Right cardiac atrium (tissue), 5 donors: ENCODE measurements around the gene MLLT6. TPM values are rescaled to one million over a fixed set of nuclear protein-coding genes. Genes with fewer than 3 reads are reported as not detected.

Experiments used
- ATAC-seq, 2 donors: fragments of 200-7000 bp; cut with Tn5 transposase; one replicate each; pipeline versions ENCODE4 v1.8.0 to v1.9.1; 2020; ENCODE audit warnings: moderate library complexity in 2 of 2, mild to moderate bottlenecking in 1 of 2
- DNase-seq, 3 donors: peaks; one replicate each; pipeline ENCODE4 v3.0.0-alpha.2; 2020
- H3K27ac ChIP-seq: one replicate; pipeline ENCODE4 v1.5.1; 2013; ENCODE audit warnings: mild to moderate bottlenecking, low read length, control low read depth, moderate library complexity
- H3K27me3 ChIP-seq: one replicate; pipeline ENCODE4 v1.6.1; 2013; ENCODE audit not compliant: control insufficient read depth, insufficient read depth
- H3K4me1 ChIP-seq: one replicate; pipeline ENCODE4 v1.6.1; 2013; ENCODE audit warnings: low read length; ENCODE audit not compliant: control insufficient read depth, insufficient read depth
- H3K4me3 ChIP-seq: one replicate; pipeline ENCODE4 v1.5.1; 2013; ENCODE audit warnings: low read length, control low read depth
- H3K9me3 ChIP-seq: one replicate; pipeline ENCODE4 v1.6.1; 2013; ENCODE audit warnings: low read length; ENCODE audit not compliant: control insufficient read depth
- WGBS: extraction: QIAGEN DNeasy Blood & Tissue Kit; methylation state at CpG from one replicate; pipeline ENCODE4 v1.1.7; 2013; 5-methylcytosine and 5-hydroxymethylcytosine counted together
- intact Hi-C, 4 donors: fragments of 100-400 bp; cut with DNase I; formaldehyde crosslinking; loops; one replicate each; pipeline versions ENCODE4 v1.11.0 to v1.14.0; 2022 to 2023
- long read RNA-seq, 4 donors: library from polyadenylated mRNA; unstranded; transcript quantifications; one replicate each; pipeline ENCODE4 v2.0.0, GENCODE V29; 2020 to 2021
- polyA plus RNA-seq: library from polyadenylated mRNA; stranded (reverse); fragments of 200-250 nt; gene quantifications from one replicate; pipeline ENCODE4 v1.2.3, GENCODE V29; 2013
- total RNA-seq, 4 donors: library from RNA; stranded (reverse); fragmentation: NEBNext Ultra II Directional; extraction: Animal tissue kit (Norgen Biotek cat#: 25700); gene quantifications; one replicate each; pipeline ENCODE4 v1.2.1, GENCODE V29; 2021
- donor health status: healthy with polysubstance abuse.
- donor health status: DM: no; HTN: yes; CAD: no.
- donor health status: DM: no; HTN: no; CAD: no.
- donor health status: DM: no; HTN: yes; CAD: no; lungs with severe emphysema.
- donor health status: DM: yes; HTN: yes; CAD: no.

Gene MLLT6
- 100 to 1,000 TPM in 2 of 4 donors, 10 to 100 TPM in 2; 80.7 to 108 (median 94.2) TPM for total RNA-seq
- polyA plus RNA-seq = 81.2 TPM
- long read RNA-seq, donor 1, transcript MLLT6-205 (1 exons, 2,937 nt) = major isoform, 45 of 89 reads
- long read RNA-seq, donor 1, partial matches to known transcripts = 28 of 89 reads
- long read RNA-seq, donor 1, other reads (novel, unspliced or antisense) = 14 of 89 reads
- long read RNA-seq, donor 2, transcript MLLT6-205 (1 exons, 2,937 nt) = major isoform, 18 of 38 reads
- long read RNA-seq, donor 2, partial matches to known transcripts = 11 of 38 reads
- long read RNA-seq, donor 2, other reads (novel, unspliced or antisense) = 8 of 38 reads
- long read RNA-seq, donor 3, transcript MLLT6-205 (1 exons, 2,937 nt) = major isoform, 64 of 125 reads
- long read RNA-seq, donor 3, partial matches to known transcripts = 12 of 125 reads
- long read RNA-seq, donor 3, other reads (novel, unspliced or antisense) = 49 of 125 reads
- long read RNA-seq, donor 4, transcript MLLT6-205 (1 exons, 2,937 nt) = major isoform, 14 of 49 reads
- long read RNA-seq, donor 4, partial matches to known transcripts = 17 of 49 reads
- long read RNA-seq, donor 4, other reads (novel, unspliced or antisense) = 17 of 49 reads

- Histone ChIP-seq H3K4me3 (peak within 1 kb of the TSS; percentile 97), H3K27ac (peak within 1 kb of the TSS; percentile 95), H3K27me3 (no peaks in the 10 kb centered on the region), H3K4me1 (peaks cover 7% of the 10 kb centered on the region), H3K9me3 (no peaks in the 10 kb centered on the region)
- intact Hi-C loops = loop anchor here in 2 of 4 donors (5.0 kb wide), 2 partner anchors 32 to 37 kb away; no protein-coding TSS in a partner anchor
- ATAC-seq = peak; percentile 50 to 56
- under 1% methylated on average over 94 of the region's 100 CpGs for WGBS
- DNase-seq = peak; percentile 76 to 93 (median 92)
These were observed at the start of gene MLLT6 for GRCh38 chr17:38704606-38705522. TSS of gene MLLT6 (plus strand) at chr17:38705273. CDS start at chr17:38705633, 360 bp downstream.

- ATAC-seq (no peak), DNase-seq (no peak)
- H3K27me3 ChIP-seq = no peaks in the 10 kb centered on the region
- no peaks in the 10 kb centered on the region for H3K9me3 ChIP-seq
- no peak overlapping the region for H3K27ac ChIP-seq
- intact Hi-C loops = no loop called here
- no peak overlapping the region for H3K4me3 ChIP-seq
- WGBS = 49% methylated on average over 27 of the region's 27 CpGs
- no peaks in the 10 kb centered on the region for H3K4me1 ChIP-seq
These were observed 47.9 kb upstream of the MLLT6 start for GRCh38 chr17:38656959-38657823.

- no peak for ATAC-seq
- Histone ChIP-seq H3K27me3 (no peaks in the 10 kb centered on the region), H3K4me3 (no peak overlapping the region), H3K9me3 (no peaks in the 10 kb centered on the region), H3K4me1 (no peaks in the 10 kb centered on the region), H3K27ac (no peak overlapping the region)
- WGBS = 82% methylated on average over 15 of the region's 15 CpGs
- intact Hi-C loops = no loop called here
- DNase-seq = no peak
These were observed 47.0 kb upstream of the MLLT6 start for GRCh38 chr17:38657824-38658740.

- ATAC-seq (peak in 1 of 2 donors; percentile 17), DNase-seq (peak in 2 of 3 donors; percentile 76 to 81)
- intact Hi-C loops = no loop called here
- 45% methylated on average over 13 of the region's 13 CpGs for WGBS
- no peaks in the 10 kb centered on the region for H3K4me1 ChIP-seq
- H3K27ac ChIP-seq = no peak overlapping the region
- no peaks in the 10 kb centered on the region for H3K9me3 ChIP-seq
- no peak overlapping the region for H3K4me3 ChIP-seq
- no peaks in the 10 kb centered on the region for H3K27me3 ChIP-seq
These were observed 46.2 kb upstream of the MLLT6 start for GRCh38 chr17:38658741-38659345.

DNA sequence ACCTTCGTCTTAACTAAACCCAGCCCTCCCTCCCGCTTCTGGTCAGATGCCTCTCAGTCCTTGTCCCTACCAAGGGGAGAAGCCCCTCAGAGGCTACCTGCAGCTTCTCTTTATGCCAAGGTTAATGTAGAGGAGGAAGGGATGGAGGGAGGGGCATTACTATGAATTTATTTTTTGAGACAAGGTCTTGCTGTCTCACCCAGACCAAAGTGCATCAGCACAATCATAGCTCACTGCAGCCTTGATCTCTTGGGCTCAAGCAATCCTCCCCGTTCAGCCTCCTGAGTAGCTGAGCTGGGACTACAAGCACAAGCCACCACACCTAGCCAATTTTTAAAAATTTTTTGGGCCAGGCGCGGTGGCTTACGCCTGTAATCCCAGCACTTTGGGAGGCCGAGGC is 45.7 kb upstream of the MLLT6 start:
- Histone ChIP-seq H3K4me3 (no peak overlapping the region), H3K9me3 (no peaks in the 10 kb centered on the region), H3K27me3 (no peaks in the 10 kb centered on the region), H3K27ac (no peak overlapping the region), H3K4me1 (no peaks in the 10 kb centered on the region)
- intact Hi-C loops = no loop called here
- DNase-seq (no peak), ATAC-seq (no peak)
- 75% methylated on average over 7 of the region's 7 CpGs for WGBS

DNA sequence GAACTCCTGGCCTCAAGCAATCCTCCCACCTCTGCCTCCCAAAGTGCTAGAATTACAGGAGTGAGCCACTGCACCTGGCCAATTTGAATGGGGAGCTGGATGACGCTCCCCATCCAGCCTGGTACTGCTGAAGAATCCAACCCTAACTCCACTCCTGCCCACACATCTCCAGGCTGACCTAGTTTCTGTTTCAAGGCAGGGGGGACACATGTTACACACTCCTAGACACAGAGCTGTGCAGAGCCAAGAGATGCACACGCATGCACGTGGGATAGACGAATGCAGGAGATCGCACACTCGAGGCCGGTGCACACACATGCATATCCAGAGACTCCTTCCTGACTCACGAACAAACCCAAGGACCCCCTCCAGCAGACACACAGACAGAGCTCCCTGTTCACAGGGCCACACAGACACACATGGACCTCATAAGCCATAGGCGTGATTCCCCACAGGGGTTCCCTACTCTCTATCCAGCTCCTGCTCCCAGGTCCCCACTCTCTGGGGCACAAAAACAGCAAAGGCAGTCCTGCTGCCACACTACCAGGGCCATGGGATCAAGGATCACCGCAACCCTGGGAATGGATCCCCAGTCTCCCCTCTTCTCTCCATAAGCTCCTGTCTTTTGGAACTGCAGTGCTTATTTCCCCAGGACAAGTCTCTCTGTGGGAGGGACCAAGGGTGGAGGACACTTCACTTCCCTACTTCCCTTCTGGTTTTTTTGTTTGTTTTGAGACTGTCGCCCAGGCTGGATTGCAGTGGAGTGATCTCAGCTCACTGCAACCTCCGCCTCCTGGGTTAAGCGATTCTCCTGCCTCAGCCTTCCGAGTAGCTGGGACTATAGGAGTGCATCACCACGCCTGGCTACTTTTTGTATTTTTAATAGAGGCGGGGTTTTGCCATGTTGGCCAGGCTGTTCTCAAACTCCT is 44.7 kb upstream of the MLLT6 start:
- 65% methylated on average over 16 of the region's 16 CpGs for WGBS
- ATAC-seq = peak in 1 of 2 donors; percentile 20
- no peaks in the 10 kb centered on the region for H3K27me3 ChIP-seq

GRCh38 chr17:38663125-38663751 is 41.8 kb upstream of the MLLT6 start:
- no peaks in the 10 kb centered on the region for H3K27me3 ChIP-seq
- no peaks in the 10 kb centered on the region for H3K4me1 ChIP-seq
- H3K9me3 ChIP-seq = no peaks in the 10 kb centered on the region
- no peak overlapping the region for H3K4me3 ChIP-seq
- intact Hi-C loops = loop anchor here (10.0 kb wide), 4 partner anchors 48 to 238 kb away; partner anchors contain the start of gene ARHGAP23 (in 1 of the 4)
- DNase-seq = peak; percentile 46 to 75 (median 72)
- no peak overlapping the region for H3K27ac ChIP-seq
- peak; percentile 53 to 63 for ATAC-seq
- WGBS = 26% methylated on average over 9 of the region's 9 CpGs

More for the DNA sequence above, 44.7 kb upstream of the MLLT6 start:
- Histone ChIP-seq H3K4me1 (no peaks in the 10 kb centered on the region), H3K9me3 (no peaks in the 10 kb centered on the region), H3K4me3 (no peak overlapping the region), H3K27ac (no peak overlapping the region)
- DNase-seq = no peak
- intact Hi-C loops = loop anchor here (10.0 kb wide), 4 partner anchors 46 to 236 kb away; partner anchors contain the start of gene ARHGAP23 (in 1 of the 4)

DNA sequence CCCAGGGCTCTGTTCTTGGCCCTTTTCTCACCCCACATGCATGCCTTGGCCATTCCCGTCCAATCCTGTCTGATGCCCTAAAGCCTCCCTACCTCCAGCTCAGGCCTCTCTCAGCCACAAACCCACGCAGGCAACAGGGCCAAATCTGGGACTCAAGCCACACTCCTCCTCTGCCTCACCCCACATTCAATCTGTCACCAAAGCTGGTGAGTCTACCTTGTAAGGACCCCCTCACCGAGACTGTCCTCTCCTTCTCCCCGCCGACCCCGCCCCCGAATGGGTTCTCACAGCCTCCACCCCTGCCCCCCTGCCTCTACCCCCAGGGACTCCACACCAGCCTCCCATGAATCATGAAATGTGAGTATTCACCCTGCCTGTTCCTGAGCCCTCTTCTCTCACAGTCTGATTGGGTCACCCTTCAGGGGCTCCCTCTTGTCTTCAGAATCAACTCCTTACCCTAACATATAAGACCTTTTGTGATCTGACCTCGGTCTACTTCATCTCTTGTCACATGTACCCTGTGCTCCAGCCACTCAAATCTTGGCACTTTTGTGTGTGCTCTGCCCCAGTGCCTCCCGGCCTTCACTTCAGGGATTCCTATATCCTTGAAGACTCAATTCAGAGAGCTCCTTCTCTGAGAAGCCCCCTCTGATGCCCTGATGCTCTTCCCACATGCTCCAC is 41.0 kb upstream of the MLLT6 start:
- Histone ChIP-seq H3K27me3 (no peaks in the 10 kb centered on the region), H3K9me3 (no peaks in the 10 kb centered on the region), H3K4me1 (no peaks in the 10 kb centered on the region), H3K27ac (no peak overlapping the region), H3K4me3 (no peak overlapping the region)
- DNase-seq (no peak), ATAC-seq (no peak)
- intact Hi-C loops = loop anchor here (10.0 kb wide), 4 partner anchors 49 to 239 kb away; partner anchors contain the start of gene ARHGAP23 (in 1 of the 4)
- WGBS = 86% methylated on average over 9 of the region's 9 CpGs
